Activated CD8-positive, alpha-beta T cell treated with anti-CD3 and anti-CD28 coated beads for 36 hours (primary cell): Measurements from ENCODE around the gene DHFR. TPM values are rescaled to one million over a fixed set of nuclear protein-coding genes. Genes with fewer than 3 reads are reported as not detected.

ENCODE experiments used
- ATAC-seq: fragments of 200-7000 bp; cut with Tn5 transposase; one replicate; pipeline ENCODE4 v1.10.0; 2021; ENCODE audit warnings: mild to moderate bottlenecking, moderate library complexity
- CTCF ChIA-PET: fragments of 350-600 bp; sonication (Branson Sonifier 250); formaldehyde crosslinking; loops from one replicate; lab custom pipeline; 2021; ENCODE audit warnings: antibody characterized with exemption; lab: Charles Lee
- POLR2A ChIA-PET: fragments of 350-600 bp; sonication (Branson Sonifier 250); formaldehyde crosslinking; loops from one replicate; lab custom pipeline; 2021; ENCODE audit warnings: antibody characterized with exemption; lab: Charles Lee
- DNase-seq: peaks from one replicate; pipeline ENCODE4 v3.0.0-alpha.2; 2020
- H3K27ac Mint-ChIP-seq: one replicate; pipeline ENCODE4 v1.8.0; 2021; ENCODE audit warnings: mild to moderate bottlenecking, mixed read lengths
- H3K27me3 Mint-ChIP-seq: one replicate; pipeline ENCODE4 v1.8.0; 2021; ENCODE audit warnings: mixed read lengths
- H3K36me3 Mint-ChIP-seq: one replicate; pipeline ENCODE4 v1.8.0; 2021; ENCODE audit warnings: low read depth, mixed read lengths
- H3K4me1 Mint-ChIP-seq: one replicate; pipeline ENCODE4 v1.8.0; 2021; ENCODE audit warnings: low read depth, mixed read lengths
- H3K4me3 Mint-ChIP-seq: one replicate; pipeline ENCODE4 v1.8.0; 2021; ENCODE audit warnings: mild to moderate bottlenecking, moderate library complexity, mixed read lengths
- H3K9me3 Mint-ChIP-seq: one replicate; pipeline ENCODE4 v1.8.0; 2021; ENCODE audit warnings: mixed read lengths
- CTCF ChIP-seq: fragments of 200-600 bp; IDR thresholded peaks from one replicate; pipeline ENCODE4 v1.8.0; 2022; ENCODE audit warnings: antibody characterized with exemption, mild to moderate bottlenecking
- intact Hi-C: fragments of 100-400 bp; cut with micrococcal nuclease; formaldehyde crosslinking; loops from one replicate; pipeline ENCODE4 v1.10.0; 2022
- total RNA-seq, 2 experiments: library from RNA; stranded (reverse); gene quantifications; one replicate each; pipeline ENCODE4 v1.2.3, GENCODE V29; 2021

The DHFR gene
- total RNA-seq, 2 experiments from 2014 or later: 107 to 109 TPM

- intact Hi-C loops: no loop called here
- POLR2A ChIA-PET: interaction anchor here (0.7 kb wide), 1 partner anchor 53 kb away, joined by 3 read pairs; no protein-coding TSS in a partner anchor
- CTCF ChIA-PET: no interaction called here
- ATAC-seq: peak; percentile 75
- Mint-ChIP-seq H3K27ac (no peak overlapping the region), H3K4me1 (no peaks in the 10 kb centered on the region), H3K36me3 (no peaks in the 10 kb centered on the region), H3K9me3 (no peaks in the 10 kb centered on the region), H3K4me3 (no peak overlapping the region), H3K27me3 (no peaks in the 10 kb centered on the region)
- TF ChIP-seq CTCF: no peak
- DNase-seq: peak; percentile 16
Observed at GRCh38 chr5:80600943-80601693, 53.7 kb downstream of the DHFR start.

- Mint-ChIP-seq H3K4me1 (no peaks in the 10 kb centered on the region), H3K27me3 (no peaks in the 10 kb centered on the region), H3K36me3 (no peaks in the 10 kb centered on the region), H3K9me3 (no peaks in the 10 kb centered on the region), H3K4me3 (no peak overlapping the region), H3K27ac (no peak overlapping the region)
- ATAC-seq: no peak
- ChIA-PET CTCF (no interaction called here), POLR2A (no interaction called here)
- intact Hi-C loops: no loop called here
- no peak for TF ChIP-seq CTCF
- no peak for DNase-seq
Observed at GRCh38 chr5:80597500-80597899, 57.3 kb downstream of the DHFR start.

GRCh38 chr5:80594810-80595209, 60.0 kb downstream of the DHFR start:
- no peak overlapping the region for H3K4me3 Mint-ChIP-seq
- POLR2A ChIA-PET: no interaction called here
- no peaks in the 10 kb centered on the region for H3K9me3 Mint-ChIP-seq
- H3K27me3 Mint-ChIP-seq: no peaks in the 10 kb centered on the region
- H3K36me3 Mint-ChIP-seq: no peaks in the 10 kb centered on the region
- DNase-seq: no peak
- intact Hi-C loops: no loop called here
- CTCF ChIA-PET: no interaction called here
- TF ChIP-seq CTCF: no peak
- no peak overlapping the region for H3K27ac Mint-ChIP-seq
- no peaks in the 10 kb centered on the region for H3K4me1 Mint-ChIP-seq
- no peak for ATAC-seq

GRCh38 chr5:80592761-80593160, 62.0 kb downstream of the DHFR start:
- Mint-ChIP-seq H3K9me3 (no peaks in the 10 kb centered on the region), H3K27ac (no peak overlapping the region), H3K27me3 (no peaks in the 10 kb centered on the region), H3K36me3 (no peaks in the 10 kb centered on the region), H3K4me1 (no peaks in the 10 kb centered on the region), H3K4me3 (no peak overlapping the region)
- ChIA-PET POLR2A (no interaction called here), CTCF (no interaction called here)
- intact Hi-C loops: no loop called here
- no peak for TF ChIP-seq CTCF
- ATAC-seq (no peak), DNase-seq (no peak)

GRCh38 chr5:80592105-80592504, 62.7 kb downstream of the DHFR start:
- H3K27me3 Mint-ChIP-seq: no peaks in the 10 kb centered on the region
- no peaks in the 10 kb centered on the region for H3K4me1 Mint-ChIP-seq
- H3K4me3 Mint-ChIP-seq: no peak overlapping the region
- ChIA-PET CTCF (no interaction called here), POLR2A (interaction anchor here (0.6 kb wide), 1 partner anchor 426 kb away, joined by 3 read pairs; no protein-coding TSS in a partner anchor)
- H3K9me3 Mint-ChIP-seq: no peaks in the 10 kb centered on the region
- no peak for TF ChIP-seq CTCF
- no peak overlapping the region for H3K27ac Mint-ChIP-seq
- intact Hi-C loops: no loop called here
- no peaks in the 10 kb centered on the region for H3K36me3 Mint-ChIP-seq
- no peak for DNase-seq
- ATAC-seq: no peak
